IMR-90 (cell line): ENCODE measurements around the gene L3HYPDH. TPM values are rescaled to one million over a fixed set of nuclear protein-coding genes. Genes with fewer than 3 reads are reported as not detected.

Experiments
- ATAC-seq: fragments of 200-7000 bp; cut with Tn5 transposase; 2 replicates; pipeline ENCODE4 v1.9.1; 2020; ENCODE audit warnings: low read depth, mild to moderate bottlenecking, moderate library complexity
- BruUV-seq: library from RNA; stranded (reverse); fragments of 400-500 nt; replicated peaks from 2 replicates; lab custom pipeline; 2021; lab: Mats Ljungman, UMichigan
- CTCF ChIA-PET: fragments of 300-600 bp; formaldehyde crosslinking; extraction: SDS; loops from one replicate; lab custom pipeline; 2021; ENCODE audit warnings: antibody characterized with exemption; lab: Yijun Ruan, JAX
- POLR2A ChIA-PET: fragments of 300-600 bp; sonication (Branson Sonifier 250); formaldehyde crosslinking; loops from one replicate; lab custom pipeline; 2022; ENCODE audit warnings: antibody characterized with exemption; ENCODE audit not compliant: unreplicated experiment; lab: Charles Lee
- DNase-seq: peaks from one replicate; pipeline ENCODE4 v3.0.0; 2013
- H2AFZ ChIP-seq: replicated peaks from 2 replicates; pipeline ENCODE3; 2013; ENCODE audit warnings: low read length, mild to moderate bottlenecking; ENCODE audit not compliant: poor library complexity
- H2AK5ac ChIP-seq: 2 replicates; pipeline ENCODE4 v1.6.1; 2013; ENCODE audit warnings: low read depth, low read length, inconsistent platforms
- H2AK9ac ChIP-seq: replicated peaks from 2 replicates; pipeline ENCODE3; 2013; ENCODE audit warnings: mild to moderate bottlenecking, low read depth, low read length, moderate library complexity; ENCODE audit not compliant: poor library complexity
- H2BK120ac ChIP-seq: 2 replicates; pipeline ENCODE4 v1.6.1; 2013; ENCODE audit warnings: low read depth, low read length, inconsistent platforms
- H2BK15ac ChIP-seq: 3 replicates; pipeline ENCODE4 v1.6.1; 2013; ENCODE audit warnings: low read depth, low read length, inconsistent platforms
- H2BK20ac ChIP-seq: 2 replicates; pipeline ENCODE4 v1.6.1; 2013; ENCODE audit warnings: low read depth, mild to moderate bottlenecking, inconsistent platforms, low read length, moderate library complexity
- H2BK5ac ChIP-seq: 2 replicates; pipeline ENCODE4 v1.6.1; 2013; ENCODE audit warnings: mild to moderate bottlenecking, low read depth, low read length, inconsistent platforms; ENCODE audit not compliant: poor library complexity, severe bottlenecking
- H3K14ac ChIP-seq: replicated peaks from 2 replicates; pipeline ENCODE4 v1.6.1; 2013; ENCODE audit warnings: low read depth, low read length, inconsistent platforms
- H3K18ac ChIP-seq: 2 replicates; pipeline ENCODE4 v1.6.1; 2013; ENCODE audit warnings: low read depth, low read length, control low read depth
- H3K23ac ChIP-seq: 2 replicates; pipeline ENCODE4 v1.6.1; 2013; ENCODE audit warnings: low read depth, low read length, inconsistent platforms
- H3K27ac ChIP-seq: 2 replicates; pipeline ENCODE4 v1.5.1; 2013; ENCODE audit warnings: mild to moderate bottlenecking, control low read depth, low read length; ENCODE audit not compliant: insufficient read depth
- H3K27me3 ChIP-seq: 2 replicates; pipeline ENCODE4 v1.6.1; 2013; ENCODE audit warnings: low read length; ENCODE audit not compliant: control insufficient read depth, insufficient read depth
- H3K36me3 ChIP-seq: 2 replicates; pipeline ENCODE4 v1.6.1; 2013; ENCODE audit warnings: low read length, mixed read lengths; ENCODE audit not compliant: control insufficient read depth, insufficient read depth
- H3K4ac ChIP-seq: 2 replicates; pipeline ENCODE4 v1.6.1; 2013; ENCODE audit warnings: low read depth, low read length, inconsistent platforms
- H3K4me1 ChIP-seq: 2 replicates; pipeline ENCODE4 v1.6.1; 2013; ENCODE audit warnings: low read length, mixed read lengths; ENCODE audit not compliant: control insufficient read depth, insufficient read depth
- H3K4me2 ChIP-seq: 2 replicates; pipeline ENCODE4 v1.6.1; 2013; ENCODE audit warnings: low read depth, mild to moderate bottlenecking, control low read depth, low read length, moderate library complexity
- H3K4me3 ChIP-seq: 2 replicates; pipeline ENCODE4 v1.5.1; 2013; ENCODE audit warnings: low read depth, mild to moderate bottlenecking, control low read depth, low read length, moderate library complexity; ENCODE audit not compliant: insufficient read depth
- H3K56ac ChIP-seq: 2 replicates; pipeline ENCODE4 v1.6.1; 2013; ENCODE audit warnings: low read length, inconsistent platforms; ENCODE audit not compliant: insufficient read depth; ENCODE audit errors: extremely low read depth
- H3K79me1 ChIP-seq, 2 experiments: 2 replicates each; pipeline ENCODE4 v1.6.1; 2013; ENCODE audit warnings: low read length in 2 of 2, inconsistent platforms in 1 of 2, low read depth in 1 of 2
- H3K9ac ChIP-seq: 2 replicates; pipeline ENCODE4 v1.6.1; 2013; ENCODE audit warnings: low read depth, low read length, control low read depth
- H3K9me1 ChIP-seq: 2 replicates; pipeline ENCODE4 v1.6.1; 2013; ENCODE audit warnings: low read length, inconsistent platforms; ENCODE audit not compliant: insufficient read depth
- H3K9me3 ChIP-seq: 2 replicates; pipeline ENCODE4 v1.6.1; 2013; ENCODE audit warnings: low read length; ENCODE audit not compliant: control insufficient read depth, insufficient read depth
- H4K20me1 ChIP-seq: 2 replicates; pipeline ENCODE4 v1.6.1; 2013; ENCODE audit warnings: low read length, inconsistent platforms; ENCODE audit not compliant: insufficient read depth
- H4K5ac ChIP-seq: 2 replicates; pipeline ENCODE4 v1.6.1; 2013; ENCODE audit warnings: mild to moderate bottlenecking, low read depth, low read length, control low read depth
- H4K8ac ChIP-seq, 2 experiments: 2 replicates each; pipeline ENCODE4 v1.6.1; 2013; ENCODE audit warnings: low read depth in 2 of 2, low read length in 2 of 2, control low read depth in 1 of 2, inconsistent platforms in 1 of 2
- H4K91ac ChIP-seq: 2 replicates; pipeline ENCODE4 v1.6.1; 2013; ENCODE audit warnings: low read depth, low read length, inconsistent platforms; ENCODE audit not compliant: insufficient read depth
- FOS ChIP-seq: fragments of 150-350 bp; IDR thresholded peaks from 2 replicates; pipeline ENCODE4 v1.6.1; 2016; ENCODE audit warnings: low read depth, low read length
- MAZ ChIP-seq: IDR thresholded peaks from 2 replicates; pipeline ENCODE4 v1.6.1; 2012; ENCODE audit warnings: low read depth, mild to moderate bottlenecking, low read length, improper control_type of control experiment, moderate library complexity, borderline replicate concordance
- MXI1 ChIP-seq: IDR thresholded peaks from 2 replicates; pipeline ENCODE4 v1.6.1; 2012; ENCODE audit warnings: low read depth, mild to moderate bottlenecking, low read length, moderate library complexity, borderline replicate concordance
- RCOR1 ChIP-seq: IDR thresholded peaks from 2 replicates; pipeline ENCODE4 v1.6.1; 2012; ENCODE audit warnings: mild to moderate bottlenecking, low read length, improper control_type of control experiment; ENCODE audit not compliant: insufficient replicate concordance
- RFX5 ChIP-seq: IDR thresholded peaks from 2 replicates; pipeline ENCODE4 v1.8.0; 2012; ENCODE audit warnings: low read depth, mild to moderate bottlenecking, low read length, moderate library complexity
- WGBS, 2 experiments: methylation state at CpG; one replicate each; pipeline versions ENCODE4 v1.1.5 to v1.1.7; 2013; ENCODE audit warnings: missing lambda C conversion rate in 2 of 2; ENCODE audit not compliant: insufficient read length in 1 of 2; ENCODE audit errors: extremely low coverage in 2 of 2; 5-methylcytosine and 5-hydroxymethylcytosine counted together
- dilution Hi-C: fragments of 300-500 bp; cut with HindIII; formaldehyde crosslinking; loops from one replicate; pipeline ENCODE4 v1.14.3; 2018; ENCODE audit warnings: low sequenced_read_pairs; ENCODE audit not compliant: unreplicated experiment
- in situ Hi-C: fragments of 300-500 bp; cut with MboI; formaldehyde crosslinking; loops from 3 replicates; pipeline ENCODE4 v1.14.3; 2019; ENCODE audit warnings: low sequenced_read_pairs, inconsistent platforms, mixed read lengths
- intact Hi-C: fragments of 100-400 bp; cut with micrococcal nuclease; formaldehyde crosslinking; loops from 2 replicates; pipeline ENCODE4 v1.10.0; 2022
- polyA plus RNA-seq, 3 experiments: library from polyadenylated mRNA; depleted of rRNA; stranded (reverse); fragments of >200 nt; gene quantifications; 2 replicates each; pipeline ENCODE4 v1.2.3, GENCODE V29; 2012; ENCODE audit warnings: low replicate concordance in 1 of 3
- total RNA-seq: library from RNA; depleted of rRNA; stranded (reverse); fragments of >200 nt; gene quantifications from 2 replicates; pipeline ENCODE4 v1.2.3, GENCODE V29; 2012

L3HYPDH gene
- total and polyA plus RNA-seq, 2 of the 4 experiments (the other 2 are of a cell fraction): 40.9 to 49.1 TPM

DNA sequence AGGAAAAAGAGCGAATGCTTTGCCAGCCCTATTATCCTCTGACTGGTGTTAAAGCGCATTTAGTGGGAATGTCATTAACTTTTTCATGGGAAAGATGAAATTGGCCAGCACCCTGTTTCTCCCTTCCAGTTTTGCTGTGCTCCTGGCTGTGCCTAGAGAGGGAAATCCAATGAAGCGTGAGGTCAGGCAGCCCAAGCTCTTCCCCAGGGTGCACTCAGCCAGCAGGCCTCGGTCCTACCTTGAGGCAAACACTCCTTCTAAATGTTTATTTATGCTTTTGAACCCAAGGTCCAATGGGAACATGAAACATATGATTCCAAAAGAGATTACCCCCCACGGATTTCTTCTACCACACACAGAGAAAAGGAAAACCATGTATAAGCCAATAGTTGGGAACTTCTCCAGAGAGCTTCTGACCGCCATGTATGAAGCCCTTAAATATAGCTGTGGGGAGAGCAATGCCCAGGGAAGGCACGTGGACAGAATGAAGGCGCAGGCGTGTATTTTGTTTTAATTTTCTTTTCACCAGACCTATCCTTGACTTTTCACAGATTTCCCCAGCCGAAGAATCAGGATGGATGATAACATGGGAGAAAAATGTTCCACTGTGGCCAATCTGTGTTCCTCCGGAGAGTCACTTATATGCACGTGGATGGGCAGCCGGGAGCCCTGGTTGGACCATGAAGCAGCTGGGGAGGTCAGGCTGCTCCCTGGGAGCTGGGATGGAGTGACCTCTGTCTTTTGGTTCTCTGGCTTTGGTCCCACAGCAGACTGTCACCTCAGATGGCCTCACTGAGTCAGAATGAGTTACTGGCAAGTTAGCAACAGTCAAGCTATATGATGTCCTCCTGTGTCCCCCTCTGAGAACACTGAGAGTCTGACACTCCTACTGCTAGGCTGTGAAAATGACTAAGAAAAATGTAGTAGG is 56.3 kb downstream of the L3HYPDH start:
- Histone ChIP-seq H3K14ac (0 out of 2 replicates have a peak overlapping the region, but pooled peaks have one; percentile 1), H4K20me1 (no peaks in the 10 kb centered on the region), H3K9me3 (no peaks in the 10 kb centered on the region), H3K36me3 (no peaks in the 10 kb centered on the region), H3K4me3 (no peak overlapping the region), H2BK5ac (peak overlapping the region; percentile 1), H2AFZ (peak overlapping the region; percentile 60), H3K4ac (0 out of 2 replicates have a peak overlapping the region, but pooled peaks have one; percentile 5), H4K91ac (no peak overlapping the region; the same call in 1 of the 2 replicates), H4K5ac (no peak overlapping the region), H3K79me1 (no peaks in the 10 kb centered on the region), H3K18ac (peak overlapping the region; percentile 45; the same call in 1 of the 2 replicates), H3K4me2 (0 out of 2 replicates have a peak overlapping the region, but pooled peaks have one; percentile 28), H4K8ac (peak overlapping the region; percentile 27 to 28; a peak in 2 of 4 replicates), H2BK15ac (no peak overlapping the region), H3K9ac (no peak overlapping the region), H3K4me1 (peaks cover 3% of the 10 kb centered on the region), H2BK20ac (no peak overlapping the region), H3K9me1 (peaks cover 3% of the 10 kb centered on the region; the same call in 1 of the 2 replicates), H2BK120ac (peak overlapping the region; percentile 21), H2AK9ac (no peak overlapping the region), H3K27me3 (no peaks in the 10 kb centered on the region), H2AK5ac (peak overlapping the region; percentile 33), H3K23ac (no peak overlapping the region), H3K27ac (peak overlapping the region; percentile 42), H3K56ac (no peak overlapping the region)
- no peak for DNase-seq
- in situ Hi-C loops (no loop called here), dilution Hi-C loops (no loop called here), intact Hi-C loops (no loop called here)
- ChIA-PET CTCF (no interaction called here), POLR2A (no interaction called here)
- ATAC-seq: peak; percentile 38
- 67% methylated on average over 3 of the region's 13 CpGs; no CpG with 5 or more reads in 1 of the 2 experiments for WGBS, 2 experiments
- no TSS peak for BruUV-seq
- TF ChIP-seq RCOR1 (no peak), FOS (no peak), RFX5 (no peak), MAZ (no peak), MXI1 (no peak)
